Trophoblast cell (in vitro differentiated cells and primary cell): Measurements from ENCODE around the gene ALLC.

Experiments
- DNase-seq, 2 donors: peaks; one replicate each; pipeline ENCODE4 v3.0.0-alpha.2; 2016
- H2AFZ ChIP-seq: 2 replicates; pipeline ENCODE4 v1.6.1; 2013; ENCODE audit warnings: low read length, moderate library complexity, mild to moderate bottlenecking; ENCODE audit not compliant: insufficient read depth, poor library complexity
- H2AK5ac ChIP-seq: 2 replicates; pipeline ENCODE4 v1.6.1; 2013; ENCODE audit warnings: mild to moderate bottlenecking, low read length
- H2BK120ac ChIP-seq: 2 replicates; pipeline ENCODE4 v1.6.1; 2013; ENCODE audit warnings: low read length, mild to moderate bottlenecking, moderate library complexity; ENCODE audit not compliant: insufficient read depth, poor library complexity
- H2BK12ac ChIP-seq: 2 replicates; pipeline ENCODE4 v1.6.1; 2013; ENCODE audit warnings: mild to moderate bottlenecking, low read length, moderate library complexity
- H2BK5ac ChIP-seq: 2 replicates; pipeline ENCODE4 v1.6.1; 2013; ENCODE audit warnings: low read length, low read depth, moderate library complexity, mild to moderate bottlenecking; ENCODE audit not compliant: poor library complexity
- H3K14ac ChIP-seq: 2 replicates; pipeline ENCODE4 v1.6.1; 2013; ENCODE audit warnings: mild to moderate bottlenecking, low read length
- H3K18ac ChIP-seq: 2 replicates; pipeline ENCODE4 v1.6.1; 2013; ENCODE audit warnings: mild to moderate bottlenecking, low read length
- H3K23ac ChIP-seq: 2 replicates; pipeline ENCODE4 v1.6.1; 2013; ENCODE audit warnings: low read length
- H3K27ac ChIP-seq: 2 replicates; pipeline ENCODE4 v1.5.1; 2013; ENCODE audit warnings: low read depth, mild to moderate bottlenecking, inconsistent platforms, low read length, moderate library complexity
- H3K27me3 ChIP-seq: 2 replicates; pipeline ENCODE4 v1.6.1; 2013; ENCODE audit warnings: inconsistent platforms, mild to moderate bottlenecking, low read length, moderate library complexity; ENCODE audit not compliant: insufficient read depth
- H3K36me3 ChIP-seq, 2 experiments: 1 replicate in 1 of 2; 2 replicates in 1 of 2; pipeline ENCODE4 v1.6.1; 2013; ENCODE audit warnings: low read length in 2 of 2, mild to moderate bottlenecking in 2 of 2, moderate library complexity in 1 of 2; ENCODE audit not compliant: insufficient read depth in 2 of 2, control insufficient read depth in 1 of 2
- H3K4ac ChIP-seq: 2 replicates; pipeline ENCODE4 v1.6.1; 2013; ENCODE audit warnings: low read depth, mild to moderate bottlenecking, low read length, moderate library complexity
- H3K4me1 ChIP-seq, 2 experiments: 1 replicate in 1 of 2; 2 replicates in 1 of 2; pipeline ENCODE4 v1.6.1; 2013; ENCODE audit warnings: low read length in 2 of 2, mild to moderate bottlenecking in 2 of 2, moderate library complexity in 1 of 2; ENCODE audit not compliant: insufficient read depth in 2 of 2, control insufficient read depth in 1 of 2
- H3K4me2 ChIP-seq: 2 replicates; pipeline ENCODE4 v1.6.1; 2013; ENCODE audit warnings: inconsistent platforms, mild to moderate bottlenecking, low read length, moderate library complexity
- H3K4me3 ChIP-seq: 2 replicates; pipeline ENCODE4 v1.5.1; 2013; ENCODE audit warnings: mild to moderate bottlenecking, low read depth, low read length, inconsistent platforms
- H3K79me1 ChIP-seq: one replicate; pipeline ENCODE4 v1.6.1; 2013; ENCODE audit warnings: low read length
- H3K79me2 ChIP-seq: 2 replicates; pipeline ENCODE4 v1.6.1; 2013; ENCODE audit warnings: low read length, mild to moderate bottlenecking; ENCODE audit not compliant: control insufficient read depth, insufficient read depth, poor library complexity
- H3K9ac ChIP-seq: 2 replicates; pipeline ENCODE4 v1.6.1; 2013; ENCODE audit warnings: mild to moderate bottlenecking, low read length
- H3K9me3 ChIP-seq: 2 replicates; pipeline ENCODE4 v1.6.1; 2013; ENCODE audit warnings: low read depth, mild to moderate bottlenecking, control low read depth, inconsistent platforms, low read length; ENCODE audit not compliant: insufficient read depth
- H4K12ac ChIP-seq: 2 replicates; pipeline ENCODE4 v1.6.1; 2013; ENCODE audit warnings: low read depth, mild to moderate bottlenecking, low read length, moderate library complexity
- H4K8ac ChIP-seq: 2 replicates; pipeline ENCODE4 v1.6.1; 2013; ENCODE audit warnings: low read depth, mild to moderate bottlenecking, low read length, moderate library complexity
- H4K91ac ChIP-seq: one replicate; pipeline ENCODE4 v1.6.1; 2013; ENCODE audit warnings: low read depth, mild to moderate bottlenecking, low read length, moderate library complexity
- WGBS: extraction: QIAGEN DNeasy Blood & Tissue Kit; methylation state at CpG from one replicate; pipeline ENCODE4 v1.1.7; 2013; ENCODE audit warnings: missing lambda C conversion rate; ENCODE audit not compliant: insufficient read length, insufficient coverage; ENCODE audit errors: extremely low coverage; 5-methylcytosine and 5-hydroxymethylcytosine counted together

Gene ALLC

GRCh38 chr2:3639653-3640052 is 18.3 kb upstream of the ALLC start:
- Histone ChIP-seq H3K23ac (no peak overlapping the region), H2BK120ac (no peak overlapping the region), H3K4me3 (no peak overlapping the region), H3K79me1 (no peaks in the 10 kb centered on the region), H3K4ac (no peak overlapping the region), H2BK5ac (no peak overlapping the region), H3K27ac (no peak overlapping the region), H3K79me2 (no peaks in the 10 kb centered on the region), H3K14ac (no peak overlapping the region), H3K27me3 (no peaks in the 10 kb centered on the region), H3K18ac (no peak overlapping the region), H4K8ac (no peak overlapping the region), H2AFZ (no peak overlapping the region), H3K4me1 (no peaks in the 10 kb centered on the region), H3K9me3 (no peaks in the 10 kb centered on the region), H2BK12ac (no peak overlapping the region), H2AK5ac (no peak overlapping the region), H4K91ac (no peak overlapping the region), H4K12ac (no peak overlapping the region), H3K4me2 (no peak overlapping the region), H3K36me3 (no peaks in the 10 kb centered on the region), H3K9ac (no peak overlapping the region)
- DNase-seq: no peak
- WGBS: no CpG with 5 or more reads among the region's 8 CpGs

- H2AK5ac ChIP-seq: no peak overlapping the region
- no peaks in the 10 kb centered on the region for H3K79me2 ChIP-seq
- no peak overlapping the region for H3K27ac ChIP-seq
- no peaks in the 10 kb centered on the region for H3K4me1 ChIP-seq
- no peak overlapping the region for H3K4me3 ChIP-seq
- H2AFZ ChIP-seq: no peak overlapping the region
- H3K27me3 ChIP-seq: no peaks in the 10 kb centered on the region
- no peak overlapping the region for H4K8ac ChIP-seq
- no peaks in the 10 kb centered on the region for H3K9me3 ChIP-seq
- no peak overlapping the region for H3K23ac ChIP-seq
- H3K14ac ChIP-seq: no peak overlapping the region
- no peaks in the 10 kb centered on the region for H3K36me3 ChIP-seq
- H3K18ac ChIP-seq: no peak overlapping the region
- H3K79me1 ChIP-seq: no peaks in the 10 kb centered on the region
- H3K4ac ChIP-seq: no peak overlapping the region
- no peak overlapping the region for H4K12ac ChIP-seq
- no peak overlapping the region for H4K91ac ChIP-seq
- no peak overlapping the region for H2BK5ac ChIP-seq
- H2BK12ac ChIP-seq: no peak overlapping the region
- no peak for DNase-seq
- no peak overlapping the region for H2BK120ac ChIP-seq
- no peak overlapping the region for H3K4me2 ChIP-seq
- no peak overlapping the region for H3K9ac ChIP-seq
- WGBS: no CpG with 5 or more reads among the region's 13 CpGs
Observed at GRCh38 chr2:3641181-3641580, 16.8 kb upstream of the ALLC start.

- no peak overlapping the region for H3K4me2 ChIP-seq
- no peak overlapping the region for H3K9ac ChIP-seq
- no peak overlapping the region for H3K4me3 ChIP-seq
- no peaks in the 10 kb centered on the region for H3K79me1 ChIP-seq
- DNase-seq: no peak
- H3K23ac ChIP-seq: no peak overlapping the region
- no peak overlapping the region for H2BK120ac ChIP-seq
- H3K4me1 ChIP-seq: no peaks in the 10 kb centered on the region
- no peak overlapping the region for H3K4ac ChIP-seq
- H4K91ac ChIP-seq: no peak overlapping the region
- no peak overlapping the region for H2AFZ ChIP-seq
- no peaks in the 10 kb centered on the region for H3K79me2 ChIP-seq
- no peak overlapping the region for H3K14ac ChIP-seq
- H2BK5ac ChIP-seq: no peak overlapping the region
- no peaks in the 10 kb centered on the region for H3K36me3 ChIP-seq
- H4K12ac ChIP-seq: no peak overlapping the region
- no peaks in the 10 kb centered on the region for H3K9me3 ChIP-seq
- no CpG with 5 or more reads among the region's 26 CpGs for WGBS
- H3K18ac ChIP-seq: no peak overlapping the region
- no peak overlapping the region for H4K8ac ChIP-seq
- no peak overlapping the region for H3K27ac ChIP-seq
- no peak overlapping the region for H2BK12ac ChIP-seq
- no peaks in the 10 kb centered on the region for H3K27me3 ChIP-seq
- no peak overlapping the region for H2AK5ac ChIP-seq
Observed at GRCh38 chr2:3641841-3642421, 16.1 kb upstream of the ALLC start.

- Histone ChIP-seq H3K4me2 (no peak overlapping the region), H3K36me3 (no peaks in the 10 kb centered on the region), H3K27me3 (no peaks in the 10 kb centered on the region), H3K4ac (no peak overlapping the region), H4K12ac (no peak overlapping the region), H3K79me2 (no peaks in the 10 kb centered on the region), H3K18ac (no peak overlapping the region), H4K8ac (no peak overlapping the region), H2BK120ac (no peak overlapping the region), H2BK12ac (no peak overlapping the region), H3K4me3 (no peak overlapping the region), H3K27ac (no peak overlapping the region), H3K14ac (no peak overlapping the region), H3K4me1 (no peaks in the 10 kb centered on the region), H3K9ac (no peak overlapping the region), H2AFZ (no peak overlapping the region), H3K23ac (no peak overlapping the region), H4K91ac (no peak overlapping the region), H2BK5ac (no peak overlapping the region), H3K79me1 (no peaks in the 10 kb centered on the region), H2AK5ac (no peak overlapping the region), H3K9me3 (no peaks in the 10 kb centered on the region)
- DNase-seq: no peak
- no CpG with 5 or more reads among the region's 18 CpGs for WGBS
Observed at GRCh38 chr2:3642521-3643215, 15.3 kb upstream of the ALLC start.
